Upper lobe of left lung (tissue), 6 donors: Measurements from ENCODE around the gene FNDC11. TPM values are rescaled to one million over a fixed set of nuclear protein-coding genes. Genes with fewer than 3 reads are reported as not detected.
A peak's percentile ranks its signal among the peaks of the same experiment; 100 is the strongest.

Experiments used
- ATAC-seq, 2 donors: fragments of 200-7000 bp; cut with Tn5 transposase; one replicate each; pipeline ENCODE4 v1.9.1; 2022; ENCODE audit warnings: mild to moderate bottlenecking in 2 of 2, moderate library complexity in 2 of 2; ENCODE audit not compliant: low FRiP score in 2 of 2
- DNase-seq, 2 donors: peaks; one replicate each; pipeline ENCODE4 v3.0.0-alpha.2; 2019 to 2020
- H3K27ac ChIP-seq, 4 donors: fragments of 200-600 bp; sonication (generic); one replicate each; pipeline ENCODE4 v1.5.1; 2016 to 2019
- H3K27me3 ChIP-seq, 4 donors: fragments of 200-600 bp; sonication (generic); one replicate each; pipeline ENCODE4 v1.5.1; 2017 to 2019
- H3K36me3 ChIP-seq, 4 donors: fragments of 200-600 bp; sonication (generic); one replicate each; pipeline ENCODE4 v1.5.1; 2016 to 2019
- H3K4me1 ChIP-seq, 4 donors: fragments of 200-600 bp; sonication (generic); one replicate each; pipeline ENCODE4 v1.5.1; 2018 to 2019
- H3K4me3 ChIP-seq, 4 donors: fragments of 200-600 bp; sonication (generic); one replicate each; pipeline ENCODE4 v1.5.1; 2017 to 2019; ENCODE audit warnings: mild to moderate bottlenecking in 2 of 4, moderate library complexity in 1 of 4
- H3K9me3 ChIP-seq, 4 donors: fragments of 200-600 bp; sonication (generic); one replicate each; pipeline ENCODE4 v1.5.1; 2018 to 2019
- EP300 ChIP-seq, 4 donors: sonication (generic); formaldehyde crosslinking; IDR thresholded peaks; one replicate each; pipeline ENCODE4 v1.5.1; 2017; ENCODE audit warnings: antibody characterized with exemption in 4 of 4, control low read depth in 2 of 4
- POLR2A ChIP-seq, 4 donors: fragments of 450-650 bp; IDR thresholded peaks; one replicate each; pipeline ENCODE4 v1.5.1; 2016 to 2017; ENCODE audit warnings: antibody characterized with exemption in 4 of 4, mild to moderate bottlenecking in 2 of 4
- POLR2AphosphoS5 ChIP-seq, 2 donors: sonication (generic); formaldehyde crosslinking; IDR thresholded peaks; one replicate each; pipeline ENCODE4 v1.5.1; 2017; ENCODE audit warnings: antibody characterized with exemption in 2 of 2
- WGBS, 2 donors: methylation state at CpG; one replicate each; pipeline ENCODE4 v1.1.5; 2017 to 2018; 5-methylcytosine and 5-hydroxymethylcytosine counted together
- total RNA-seq, 6 donors: library from RNA; depleted of rRNA in 4 of 6; stranded (reverse); fragments of >200 nt in 4 of 6; gene quantifications; one replicate each; pipeline versions ENCODE4 v1.1.0 to v1.2.1, GENCODE V29; 2016 to 2021
- TF ChIP-seq, protein P1 (sequence below), 6 experiments: fragments of 450-650 bp in 4 of 6; fragments of 200-600 bp in 2 of 6; sonication (generic) in 2 of 6; IDR thresholded peaks; one replicate each; pipeline ENCODE4 v1.5.1; 2016 to 2019; ENCODE audit warnings: antibody characterized with exemption in 6 of 6
- donor health status: DM: no; HTN: no; CAD: no; lungs with moderate emphysema.
- donor health status: DM: no; HTN: yes; CAD: no; lungs with severe emphysema.

The FNDC11 gene
- total RNA-seq, 6 donors from 2014 or later, result 0.29 to 6.5 (median 1.4) TPM

- DNase-seq, result peak in 1 of 2 donors; percentile 81
- peaks cover 38 to 84% (median 65%) of the 10 kb centered on the region in 4 donors for H3K36me3 ChIP-seq
- TF ChIP-seq EP300 (IDR thresholded peaks at IDR 0.05), result no peak
- TF ChIP-seq, protein P1, sequence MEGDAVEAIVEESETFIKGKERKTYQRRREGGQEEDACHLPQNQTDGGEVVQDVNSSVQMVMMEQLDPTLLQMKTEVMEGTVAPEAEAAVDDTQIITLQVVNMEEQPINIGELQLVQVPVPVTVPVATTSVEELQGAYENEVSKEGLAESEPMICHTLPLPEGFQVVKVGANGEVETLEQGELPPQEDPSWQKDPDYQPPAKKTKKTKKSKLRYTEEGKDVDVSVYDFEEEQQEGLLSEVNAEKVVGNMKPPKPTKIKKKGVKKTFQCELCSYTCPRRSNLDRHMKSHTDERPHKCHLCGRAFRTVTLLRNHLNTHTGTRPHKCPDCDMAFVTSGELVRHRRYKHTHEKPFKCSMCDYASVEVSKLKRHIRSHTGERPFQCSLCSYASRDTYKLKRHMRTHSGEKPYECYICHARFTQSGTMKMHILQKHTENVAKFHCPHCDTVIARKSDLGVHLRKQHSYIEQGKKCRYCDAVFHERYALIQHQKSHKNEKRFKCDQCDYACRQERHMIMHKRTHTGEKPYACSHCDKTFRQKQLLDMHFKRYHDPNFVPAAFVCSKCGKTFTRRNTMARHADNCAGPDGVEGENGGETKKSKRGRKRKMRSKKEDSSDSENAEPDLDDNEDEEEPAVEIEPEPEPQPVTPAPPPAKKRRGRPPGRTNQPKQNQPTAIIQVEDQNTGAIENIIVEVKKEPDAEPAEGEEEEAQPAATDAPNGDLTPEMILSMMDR (IDR thresholded peaks at IDR 0.05), result no peak
- TF ChIP-seq POLR2A (IDR thresholded peaks at IDR 0.05), result no peak
- TF ChIP-seq POLR2AphosphoS5 (IDR thresholded peaks at IDR 0.05), result no peak
- H3K27ac ChIP-seq, result no peak overlapping the region
- ATAC-seq, result no peak
- no peak overlapping the region for H3K4me3 ChIP-seq
- 95 to 97% methylated on average over 11 to 47 of the region's 62 CpGs for WGBS, 2 donors
- H3K9me3 ChIP-seq, result no peaks in the 10 kb centered on the region
- H3K4me1 ChIP-seq, result peaks cover 0 to 25% (median 15%) of the 10 kb centered on the region in 4 donors
- no peaks in the 10 kb centered on the region for H3K27me3 ChIP-seq
Measured at GRCh38 chr20:63564036-63564810, 10.3 kb downstream of the FNDC11 start.

GRCh38 chr20:63565021-63565698 is 11.2 kb downstream of the FNDC11 start:
- peak in 1 of 2 donors; percentile 85 for DNase-seq

DNA sequence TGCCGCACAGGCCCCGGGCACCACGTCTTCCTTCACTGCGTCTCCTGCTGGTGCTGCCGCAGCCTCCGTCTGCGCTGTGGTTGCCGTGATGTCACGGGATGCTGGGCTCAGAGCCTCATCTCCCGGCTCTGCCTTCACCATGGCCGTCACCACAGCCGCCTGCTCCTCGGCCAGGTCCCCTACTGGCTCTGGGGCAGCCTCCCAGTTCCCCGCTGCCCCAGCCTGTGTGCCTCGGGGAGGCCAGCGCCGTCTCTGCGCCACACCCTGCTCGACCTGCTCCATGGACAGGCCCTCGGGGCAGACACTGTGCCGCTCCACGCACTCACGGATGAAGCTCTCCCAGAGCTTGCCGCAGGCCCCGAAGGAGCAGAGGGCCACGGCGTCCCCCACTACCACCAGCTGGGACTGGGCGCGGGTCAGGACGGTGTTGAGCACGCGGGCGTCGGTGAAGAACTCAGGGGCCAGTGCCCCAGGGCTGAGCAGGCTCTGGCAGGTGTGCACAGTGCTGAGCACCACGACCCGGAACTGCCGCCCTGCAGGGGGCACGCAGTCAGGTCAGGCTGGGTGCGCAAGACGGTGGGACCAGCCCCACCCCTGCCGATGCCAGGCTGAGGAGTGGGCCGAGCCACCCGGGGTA is 11.9 kb downstream of the FNDC11 start:
- TF ChIP-seq, protein P1 (IDR thresholded peaks at IDR 0.05), result no peak
- no peak for TF ChIP-seq EP300 (IDR thresholded peaks at IDR 0.05)
- no peak for TF ChIP-seq POLR2AphosphoS5 (IDR thresholded peaks at IDR 0.05)
- TF ChIP-seq POLR2A (IDR thresholded peaks at IDR 0.05), result no peak
- DNase-seq, result peak in 1 of 2 donors; percentile 78
- H3K9me3 ChIP-seq, result no peaks in the 10 kb centered on the region
- no peak for ATAC-seq
- H3K4me3 ChIP-seq, result no peak overlapping the region
- no peak overlapping the region for H3K27ac ChIP-seq
- WGBS, 2 donors, result 95 to 97% methylated on average over 22 to 38 of the region's 43 CpGs
- H3K4me1 ChIP-seq, result peaks cover 0 to 29% (median 17%) of the 10 kb centered on the region in 4 donors
- peaks cover 29 to 75% (median 54%) of the 10 kb centered on the region in 4 donors for H3K36me3 ChIP-seq
- no peaks in the 10 kb centered on the region for H3K27me3 ChIP-seq

More at GRCh38 chr20:63565021-63565698, 11.2 kb downstream of the FNDC11 start:
- peaks cover 34 to 78% (median 60%) of the 10 kb centered on the region in 4 donors for H3K36me3 ChIP-seq
- WGBS, 2 donors, result 97% methylated on average over 42 to 61 of the region's 61 CpGs
- TF ChIP-seq, protein P1 (IDR thresholded peaks at IDR 0.05), result no peak
- TF ChIP-seq POLR2AphosphoS5 (IDR thresholded peaks at IDR 0.05) (no peak), POLR2A (IDR thresholded peaks at IDR 0.05) (no peak), EP300 (IDR thresholded peaks at IDR 0.05) (no peak)
- no peak for ATAC-seq
- H3K9me3 ChIP-seq, result no peaks in the 10 kb centered on the region
- H3K4me1 ChIP-seq, result peaks cover 0 to 29% (median 17%) of the 10 kb centered on the region in 4 donors
- H3K27me3 ChIP-seq, result no peaks in the 10 kb centered on the region
- H3K27ac ChIP-seq, result no peak overlapping the region
- H3K4me3 ChIP-seq, result no peak overlapping the region

DNA sequence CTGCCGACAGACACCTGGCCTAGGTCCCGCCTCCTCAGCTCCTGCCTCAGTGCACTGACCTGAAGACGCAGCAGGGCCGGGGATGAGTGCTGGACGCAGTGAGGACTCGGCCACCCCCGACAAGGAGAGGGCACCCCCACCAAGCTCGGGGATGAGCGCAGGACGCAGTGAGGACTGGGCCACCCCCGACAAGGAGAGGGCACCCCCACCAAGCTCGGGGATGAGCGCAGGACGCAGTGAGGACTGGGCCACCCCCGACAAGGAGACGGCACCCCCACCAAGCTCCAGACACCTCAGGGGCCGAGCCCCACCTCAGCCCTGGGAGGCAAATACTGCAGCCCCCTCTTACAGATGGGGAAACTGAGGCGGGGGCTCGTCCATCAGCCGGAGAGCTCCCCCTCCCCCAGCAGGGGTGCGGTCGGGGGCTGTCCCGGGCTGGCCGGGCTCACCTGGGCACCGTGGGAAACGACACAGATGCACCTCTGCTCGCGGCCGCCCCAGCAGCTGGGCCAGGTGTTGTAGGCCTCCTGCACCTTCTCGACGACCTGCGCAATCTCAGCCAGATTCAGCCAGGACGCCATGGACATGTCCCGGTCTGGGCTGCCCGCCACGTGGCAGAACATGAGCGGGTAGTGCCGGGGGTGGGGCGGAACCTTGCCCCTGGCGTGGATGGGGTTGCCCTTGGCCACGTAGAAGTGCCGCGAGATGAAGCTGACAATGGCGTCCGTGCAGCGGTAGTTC is 12.6 kb downstream of the FNDC11 start:
- H3K36me3 ChIP-seq, result peaks cover 29 to 68% (median 47%) of the 10 kb centered on the region in 4 donors
- H3K27me3 ChIP-seq, result no peaks in the 10 kb centered on the region

More for the DNA sequence above, 12.6 kb downstream of the FNDC11 start:
- Histone ChIP-seq H3K27ac (peak overlapping the region in 1 of 4 donors; percentile 74), H3K4me3 (no peak overlapping the region), H3K4me1 (peaks cover 0 to 29% (median 17%) of the 10 kb centered on the region in 4 donors), H3K9me3 (no peaks in the 10 kb centered on the region)
- TF ChIP-seq POLR2AphosphoS5 (IDR thresholded peaks at IDR 0.05) (no peak), EP300 (IDR thresholded peaks at IDR 0.05) (no peak), POLR2A (IDR thresholded peaks at IDR 0.05) (no peak)
- TF ChIP-seq, protein P1 (IDR thresholded peaks at IDR 0.05), result no peak
- WGBS, 2 donors, result 92 to 96% methylated on average over 14 to 46 of the region's 46 CpGs
- DNase-seq, result peak in 1 of 2 donors; percentile 80
- no peak for ATAC-seq
